Measurements from ENCODE around the gene AMELX.

GRCh38 chrX:11261260-11261659 is 32.0 kb upstream of the AMELX start:
- TF ChIP-seq TOX (CRISPR knock-in tag; IDR thresholded peaks at IDR 0.05; ENCODE audit: borderline replicate concordance), result no peak
- no peak for TF ChIP-seq SNAI2 (CRISPR knock-in tag; IDR thresholded peaks at IDR 0.05)
- no peak for TF ChIP-seq ARNTL (CRISPR knock-in tag; IDR thresholded peaks at IDR 0.05; ENCODE audit: borderline replicate concordance, low read depth)
